AG04450 (cell line): ENCODE measurements around the gene DHODH. TPM values are rescaled to one million over a fixed set of nuclear protein-coding genes. Genes with fewer than 3 reads are reported as not detected.
"Not testable (repeated sequence)": the region's sequence is repeated elsewhere in the genome, so short reads cannot be mapped to it uniquely, and the experiment has no call there.

ENCODE experiments used
- CTCF ChIA-PET: fragments of 300-600, 350-600 bp; formaldehyde crosslinking; extraction: SDS; loops from one replicate; lab custom pipeline; 2022; ENCODE audit warnings: antibody characterized with exemption, inconsistent platforms; lab: Charles Lee
- POLR2A ChIA-PET: fragments of 350-600 bp; formaldehyde crosslinking; extraction: SDS; loops from one replicate; lab custom pipeline; 2021; ENCODE audit warnings: antibody characterized with exemption, inconsistent platforms; lab: Yijun Ruan, JAX
- DNase-seq: peaks from one replicate; pipeline ENCODE4 v3.0.0-alpha.2; 2011; ENCODE audit warnings: low read depth, low spot score
- H3K27ac ChIP-seq: one replicate; pipeline ENCODE4 v1.5.1; 2012; ENCODE audit warnings: low read depth, low read length, control low read depth
- H3K27me3 ChIP-seq: one replicate; pipeline ENCODE4 v1.6.0; 2012; ENCODE audit warnings: low read length; ENCODE audit not compliant: control insufficient read depth, insufficient read depth
- H3K4me3 ChIP-seq: 2 replicates; pipeline ENCODE4 v1.5.1; 2011; ENCODE audit warnings: mild to moderate bottlenecking, low read depth, low read length, control low read depth
- H3K9me3 ChIP-seq: 2 replicates; pipeline ENCODE4 v1.5.1; 2012; ENCODE audit warnings: low read length; ENCODE audit not compliant: control insufficient read depth, insufficient read depth
- polyA plus RNA-seq: library from polyadenylated mRNA; depleted of rRNA; stranded (reverse); fragments of >200 nt; gene quantifications from 2 replicates; pipeline ENCODE4 v1.2.3, GENCODE V29; 2011
- TF ChIP-seq, protein P1 (sequence below): IDR thresholded peaks from 2 replicates; pipeline ENCODE4 v1.5.1; 2011; ENCODE audit warnings: low read depth, low read length, control low read depth, inconsistent platforms

The DHODH gene
- polyA plus RNA-seq, 1 experiment: 3.6 TPM

DNA sequence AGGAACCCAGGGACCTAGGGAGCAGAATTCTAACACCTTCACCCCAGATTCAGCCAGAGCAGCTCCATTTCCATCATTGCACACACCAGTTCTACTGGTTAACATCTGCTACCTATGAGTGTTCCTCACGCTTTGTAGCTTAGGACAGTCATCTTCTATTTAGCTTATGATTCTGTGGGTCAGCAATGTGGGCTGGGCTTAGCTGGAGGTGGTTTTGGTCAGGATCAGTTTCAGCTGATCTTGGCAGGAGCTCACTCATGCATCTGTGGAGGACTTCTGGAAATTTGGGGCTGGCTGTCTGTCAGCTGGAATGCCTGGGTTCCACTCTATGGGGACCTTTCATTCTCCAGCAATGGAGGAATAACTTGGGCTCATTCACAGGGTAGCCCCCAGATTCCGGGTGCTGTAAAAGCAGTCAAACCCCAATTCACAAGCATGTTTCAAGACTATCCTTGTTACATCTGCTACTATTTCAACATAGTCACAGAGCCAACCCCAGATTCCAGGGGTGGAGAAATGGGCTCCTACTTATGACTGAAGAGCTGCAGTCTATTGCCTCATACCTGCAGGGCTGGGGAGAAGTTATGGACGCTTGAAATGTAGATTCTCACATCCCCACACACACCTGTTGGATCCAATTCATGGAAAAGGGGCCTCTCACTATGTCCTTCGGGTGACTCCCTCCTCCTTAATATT lies 42.4 kb downstream of the DHODH start:
- ChIA-PET POLR2A (no interaction called here), CTCF (no interaction called here)
- no peak for DNase-seq

DNA sequence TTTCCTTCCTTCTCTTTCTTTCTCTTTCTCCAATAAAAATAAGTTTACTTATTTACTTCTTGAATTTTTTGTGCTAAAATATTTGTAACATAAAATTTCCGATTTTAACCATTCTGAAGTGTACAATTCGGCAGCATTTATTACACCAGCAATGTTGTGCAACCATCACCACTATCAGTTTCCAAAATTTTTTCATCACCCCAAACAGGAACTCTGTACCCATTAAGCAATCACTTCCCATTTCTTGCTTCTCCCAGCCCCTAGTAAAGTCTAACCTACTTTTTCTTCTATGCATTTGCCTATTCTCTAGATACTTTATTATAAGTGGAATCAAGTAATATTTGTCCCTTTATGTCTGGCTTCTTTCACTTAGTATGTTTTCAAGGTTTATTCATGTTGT lies 43.3 kb downstream of the DHODH start:
- POLR2A ChIA-PET: no interaction called here
- no peak overlapping the region for H3K27ac ChIP-seq

More for the DNA sequence above, 42.4 kb downstream of the DHODH start:
- H3K9me3 ChIP-seq: peaks cover 3% of the 10 kb centered on the region; the same call in 1 of the 2 replicates
- H3K27me3 ChIP-seq: peaks cover 3% of the 10 kb centered on the region
- no peak overlapping the region for H3K4me3 ChIP-seq
- TF ChIP-seq, protein P1, sequence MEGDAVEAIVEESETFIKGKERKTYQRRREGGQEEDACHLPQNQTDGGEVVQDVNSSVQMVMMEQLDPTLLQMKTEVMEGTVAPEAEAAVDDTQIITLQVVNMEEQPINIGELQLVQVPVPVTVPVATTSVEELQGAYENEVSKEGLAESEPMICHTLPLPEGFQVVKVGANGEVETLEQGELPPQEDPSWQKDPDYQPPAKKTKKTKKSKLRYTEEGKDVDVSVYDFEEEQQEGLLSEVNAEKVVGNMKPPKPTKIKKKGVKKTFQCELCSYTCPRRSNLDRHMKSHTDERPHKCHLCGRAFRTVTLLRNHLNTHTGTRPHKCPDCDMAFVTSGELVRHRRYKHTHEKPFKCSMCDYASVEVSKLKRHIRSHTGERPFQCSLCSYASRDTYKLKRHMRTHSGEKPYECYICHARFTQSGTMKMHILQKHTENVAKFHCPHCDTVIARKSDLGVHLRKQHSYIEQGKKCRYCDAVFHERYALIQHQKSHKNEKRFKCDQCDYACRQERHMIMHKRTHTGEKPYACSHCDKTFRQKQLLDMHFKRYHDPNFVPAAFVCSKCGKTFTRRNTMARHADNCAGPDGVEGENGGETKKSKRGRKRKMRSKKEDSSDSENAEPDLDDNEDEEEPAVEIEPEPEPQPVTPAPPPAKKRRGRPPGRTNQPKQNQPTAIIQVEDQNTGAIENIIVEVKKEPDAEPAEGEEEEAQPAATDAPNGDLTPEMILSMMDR: no peak
- no peak overlapping the region for H3K27ac ChIP-seq

DNA sequence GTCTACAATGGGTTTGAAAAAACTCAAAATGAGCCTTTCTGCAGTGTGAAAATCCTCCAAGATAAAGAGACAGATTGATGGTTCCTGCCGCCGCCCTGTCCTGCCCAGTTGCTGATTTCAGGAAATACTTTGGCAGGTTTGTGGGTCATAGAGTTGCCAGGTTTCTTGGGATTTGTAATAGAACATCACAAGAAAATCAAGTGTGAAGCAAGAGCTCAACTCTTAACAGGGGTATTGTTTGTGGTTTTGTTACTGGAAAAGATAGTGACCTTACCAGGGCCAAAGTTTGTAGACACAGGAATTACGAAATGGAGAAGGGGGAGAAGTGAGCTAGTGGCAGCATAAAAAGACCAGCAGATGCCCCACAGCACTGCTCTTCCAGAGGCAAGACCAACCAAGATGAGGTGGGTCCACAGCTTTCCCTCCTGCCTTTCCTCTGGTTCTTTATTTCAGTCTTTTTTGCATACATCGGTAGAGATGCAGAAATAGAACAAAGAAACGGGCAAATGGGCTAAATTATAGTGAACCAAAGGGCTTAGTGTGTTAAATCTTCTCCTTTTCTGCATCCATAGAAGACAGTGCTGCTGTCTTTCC lies 45.8 kb downstream of the DHODH start, which contains the start of gene HP:
Gene HP (plus strand): TSS at position 252 of the 594 bp plus-strand sequence. CDS start 148 bp downstream, at position 400.
- H3K9me3 ChIP-seq, POLR2A ChIA-PET, H3K27ac ChIP-seq, DNase-seq, H3K4me3 ChIP-seq, H3K27me3 ChIP-seq: not testable (repeated sequence)
- CTCF ChIA-PET: interaction anchor here (0.6 to 1.3 kb wide), 2 partner anchors 12 to 107 kb away, joined by 3 read pairs; no protein-coding TSS in a partner anchor

More for the DNA sequence above, 43.3 kb downstream of the DHODH start:
- CTCF ChIA-PET: no interaction called here
- Histone ChIP-seq H3K9me3 (peaks cover 3% of the 10 kb centered on the region; the same call in 1 of the 2 replicates), H3K4me3 (no peak overlapping the region), H3K27me3 (peaks cover 3% of the 10 kb centered on the region)
- TF ChIP-seq, protein P1: no peak
- no peak for DNase-seq

DNA sequence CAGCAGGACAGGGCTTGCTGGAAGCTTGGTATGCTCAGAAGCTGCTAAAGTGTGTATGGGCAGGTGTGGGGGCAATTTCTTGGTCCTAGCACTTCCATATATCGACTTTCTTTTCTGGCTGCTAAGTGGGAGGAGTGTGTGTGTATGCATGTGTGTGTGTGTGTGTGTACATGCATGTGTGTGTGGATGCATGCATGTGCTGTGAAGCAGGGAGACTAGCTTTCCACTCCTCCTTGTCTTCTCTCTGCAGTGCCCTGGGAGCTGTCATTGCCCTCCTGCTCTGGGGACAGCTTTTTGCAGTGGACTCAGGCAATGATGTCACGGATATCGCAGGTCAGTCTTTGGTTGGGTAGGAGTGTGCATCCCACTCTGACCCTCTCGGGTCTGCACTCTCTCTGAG lies 47.4 kb downstream of the DHODH start:
- Histone ChIP-seq H3K4me3 (no peak overlapping the region), H3K9me3 (no peaks in the 10 kb centered on the region), H3K27me3 (no peaks in the 10 kb centered on the region), H3K27ac (no peak overlapping the region)
- DNase-seq: no peak
- ChIA-PET CTCF (no interaction called here), POLR2A (no interaction called here)
- TF ChIP-seq, protein P1: no peak

DNA sequence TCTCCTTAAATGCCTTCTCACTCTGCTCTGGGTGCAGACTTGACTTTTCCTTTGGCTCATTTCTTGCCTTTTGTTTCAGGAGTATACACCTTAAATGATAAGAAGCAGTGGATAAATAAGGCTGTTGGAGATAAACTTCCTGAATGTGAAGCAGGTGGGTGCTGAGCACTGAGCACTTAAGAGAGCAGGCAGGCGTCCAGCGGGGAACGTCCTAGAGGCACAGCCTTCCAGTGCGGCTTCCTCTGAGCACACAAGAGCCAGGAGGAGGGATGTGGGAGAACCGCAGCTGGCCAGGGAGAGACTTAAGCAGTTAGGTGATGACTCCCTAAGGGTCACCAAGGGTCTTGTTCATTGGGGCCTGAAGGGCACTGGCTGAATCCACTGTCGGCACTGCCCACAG lies 48.8 kb downstream of the DHODH start:
- H3K27me3 ChIP-seq, CTCF ChIA-PET, H3K27ac ChIP-seq, H3K4me3 ChIP-seq, POLR2A ChIA-PET, H3K9me3 ChIP-seq, DNase-seq: not testable (repeated sequence)

DNA sequence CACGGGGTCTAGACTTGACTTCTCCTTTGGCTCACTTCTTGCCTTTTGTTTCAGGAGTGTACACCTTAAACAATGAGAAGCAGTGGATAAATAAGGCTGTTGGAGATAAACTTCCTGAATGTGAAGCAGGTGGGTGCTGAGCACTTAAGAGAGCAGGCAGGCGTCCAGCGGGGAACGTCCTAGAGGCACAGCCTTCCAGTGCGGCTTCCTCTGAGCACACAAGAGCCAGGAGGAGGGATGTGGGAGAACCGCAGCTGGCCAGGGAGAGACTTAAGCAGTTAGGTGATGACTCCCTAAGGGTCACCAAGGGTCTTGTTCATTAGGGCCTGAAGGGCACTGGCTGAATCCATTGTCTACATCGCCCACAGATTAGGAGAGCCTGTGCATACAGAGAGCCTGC lies 50.5 kb downstream of the DHODH start:
- CTCF ChIA-PET, POLR2A ChIA-PET, H3K4me3 ChIP-seq, DNase-seq, H3K27ac ChIP-seq, H3K9me3 ChIP-seq, H3K27me3 ChIP-seq: not testable (repeated sequence)
